Activated naive CD4-positive, alpha-beta T cell (primary cell): ENCODE measurements around the gene RSPRY1.
A peak's percentile ranks its signal among the peaks of the same experiment; 100 is the strongest.
"Not testable (repeated sequence)": the region's sequence is repeated elsewhere in the genome, so short reads cannot be mapped to it uniquely, and the experiment has no call there.

Experiments
- DNase-seq, 4 experiments: peaks; one replicate each; lab custom pipeline; 2025; lab: John Stamatoyannopoulos, UW

RSPRY1 gene

GRCh38 chr16:57271867-57272495 is 85.9 kb downstream of the RSPRY1 start:
- no peak for DNase-seq

DNA sequence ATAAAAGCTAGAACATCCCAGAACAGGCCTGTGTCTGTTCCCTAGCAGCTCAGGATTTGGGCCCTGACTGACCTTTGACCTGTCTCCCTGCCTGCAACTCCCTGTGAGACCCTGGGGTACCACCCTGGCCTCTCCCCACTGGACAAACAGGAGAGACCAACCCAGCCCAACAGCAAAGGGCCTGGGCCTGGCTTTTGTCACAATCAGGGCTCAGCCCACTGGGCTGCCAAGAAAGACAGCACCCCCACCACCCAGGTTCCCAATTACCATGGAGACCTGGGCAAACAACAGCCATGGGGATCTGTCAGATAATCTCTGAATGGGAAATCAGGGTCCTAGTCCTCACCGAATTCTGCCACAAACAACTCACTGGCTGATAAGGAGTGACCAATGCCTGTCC is 87.2 kb downstream of the RSPRY1 start:
- no peak for DNase-seq

GRCh38 chr16:57273826-57274225 is 87.7 kb downstream of the RSPRY1 start:
- DNase-seq: no peak

DNA sequence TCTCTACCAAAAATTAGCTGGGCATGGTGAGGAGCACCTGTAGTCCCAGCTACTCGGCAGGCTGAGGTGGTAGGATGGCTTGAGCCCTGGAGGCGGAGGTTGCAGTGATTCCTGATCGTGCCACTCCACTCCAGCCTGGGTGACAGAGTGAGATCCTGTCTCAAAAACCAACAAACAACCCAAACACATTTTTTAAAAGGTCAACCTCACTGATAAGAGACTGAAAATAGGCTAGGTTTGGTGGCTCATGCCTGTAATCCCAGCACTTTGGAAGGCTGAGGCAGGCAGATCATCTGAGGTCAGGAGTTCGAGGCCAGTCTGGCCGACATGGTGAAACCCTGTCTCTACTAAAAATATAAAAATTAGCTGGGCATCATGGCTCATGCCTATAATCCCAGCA is 89.8 kb downstream of the RSPRY1 start:
- DNase-seq: not testable (repeated sequence)

- no peak for DNase-seq
These were observed 90.5 kb downstream of the RSPRY1 start for GRCh38 chr16:57276596-57276995.

- peak in 2 of 4 experiments; percentile 12 to 31 for DNase-seq
These were observed 91.5 kb downstream of the RSPRY1 start for GRCh38 chr16:57277586-57277985.

DNA sequence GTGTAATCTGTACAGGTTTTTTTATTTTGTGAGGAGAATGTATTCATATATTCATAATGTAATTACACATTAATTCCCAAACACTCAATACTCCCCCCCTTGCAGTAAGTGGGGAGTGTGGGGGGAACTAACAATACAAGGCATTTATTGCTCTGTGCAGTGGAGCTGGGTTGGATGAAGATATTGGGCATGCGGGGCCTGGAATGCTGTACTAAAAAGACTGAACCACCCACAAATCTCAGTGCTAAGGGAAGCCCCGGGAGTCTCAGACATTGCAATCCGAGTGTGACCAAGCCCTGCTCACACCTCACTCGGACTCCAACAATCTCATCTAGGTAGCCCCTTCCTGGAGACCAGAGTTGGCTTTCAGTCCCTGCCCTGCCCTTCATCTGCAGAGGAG is 92.4 kb downstream of the RSPRY1 start:
- DNase-seq: no peak

DNA sequence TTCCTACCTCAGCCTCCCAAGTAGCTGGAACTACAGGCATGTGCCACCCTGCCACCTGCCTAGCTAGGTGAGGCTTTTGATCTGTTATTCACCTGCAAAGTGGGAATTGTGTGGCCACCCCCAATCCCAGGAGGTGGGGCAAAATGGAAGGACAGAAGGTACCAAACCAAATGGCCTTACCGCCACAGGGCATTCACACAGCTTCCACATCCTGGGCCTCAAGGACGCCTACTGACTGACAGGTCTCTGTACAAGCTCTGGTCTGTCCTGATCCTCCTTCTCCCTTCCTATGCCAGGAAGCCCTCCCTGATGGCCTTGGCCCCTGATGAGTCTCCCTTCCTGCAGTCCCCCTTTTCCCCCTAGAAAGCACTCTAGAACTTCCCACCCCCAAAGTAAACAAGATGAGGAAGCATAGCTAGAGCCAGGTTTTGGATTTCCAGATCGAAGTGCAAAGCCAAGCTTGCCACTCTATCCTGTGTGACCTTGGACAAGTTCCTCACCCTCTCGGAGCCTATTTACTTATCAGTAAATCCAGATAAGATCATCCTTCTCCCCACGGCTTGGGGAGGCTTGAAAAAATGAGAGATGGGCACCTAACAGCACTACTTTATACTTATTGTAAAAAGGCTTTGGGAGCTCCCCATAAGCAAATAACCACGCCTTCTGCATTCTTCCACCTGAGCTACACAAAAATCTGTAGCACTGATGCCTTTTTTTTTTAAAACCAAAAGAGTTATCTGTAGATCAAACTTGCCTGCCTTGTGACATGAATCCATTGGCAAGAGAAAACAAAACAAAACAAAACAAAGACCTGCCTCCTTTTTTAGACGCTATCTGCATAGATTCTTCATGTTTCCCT is 93.9 kb downstream of the RSPRY1 start:
- DNase-seq: no peak

DNA sequence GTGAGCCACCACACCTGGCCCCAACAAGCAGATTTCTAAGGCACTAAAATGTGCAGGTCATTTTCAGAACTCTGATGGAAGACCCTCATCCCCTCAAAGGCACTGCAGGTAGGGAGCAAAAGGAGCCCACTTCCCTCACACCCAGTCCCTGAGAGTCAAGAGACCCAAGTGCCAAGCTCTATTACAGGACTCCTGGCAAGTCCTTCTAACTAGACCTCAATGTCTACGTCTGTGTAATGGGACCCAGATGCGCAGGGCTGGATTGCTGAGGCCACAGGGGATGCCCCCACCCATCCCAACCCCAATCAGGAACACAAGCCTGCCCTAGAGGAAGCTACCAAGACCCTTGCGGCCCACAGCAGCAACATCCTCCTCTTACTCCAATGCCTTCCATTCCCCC is 95.7 kb downstream of the RSPRY1 start:
- DNase-seq: no peak

GRCh38 chr16:57282510-57283213 is 96.5 kb downstream of the RSPRY1 start:
- no peak for DNase-seq

- DNase-seq: no peak
These were observed 97.3 kb downstream of the RSPRY1 start for GRCh38 chr16:57283214-57283958.

GRCh38 chr16:57283959-57284208 is 97.8 kb downstream of the RSPRY1 start:
- DNase-seq: no peak

DNA sequence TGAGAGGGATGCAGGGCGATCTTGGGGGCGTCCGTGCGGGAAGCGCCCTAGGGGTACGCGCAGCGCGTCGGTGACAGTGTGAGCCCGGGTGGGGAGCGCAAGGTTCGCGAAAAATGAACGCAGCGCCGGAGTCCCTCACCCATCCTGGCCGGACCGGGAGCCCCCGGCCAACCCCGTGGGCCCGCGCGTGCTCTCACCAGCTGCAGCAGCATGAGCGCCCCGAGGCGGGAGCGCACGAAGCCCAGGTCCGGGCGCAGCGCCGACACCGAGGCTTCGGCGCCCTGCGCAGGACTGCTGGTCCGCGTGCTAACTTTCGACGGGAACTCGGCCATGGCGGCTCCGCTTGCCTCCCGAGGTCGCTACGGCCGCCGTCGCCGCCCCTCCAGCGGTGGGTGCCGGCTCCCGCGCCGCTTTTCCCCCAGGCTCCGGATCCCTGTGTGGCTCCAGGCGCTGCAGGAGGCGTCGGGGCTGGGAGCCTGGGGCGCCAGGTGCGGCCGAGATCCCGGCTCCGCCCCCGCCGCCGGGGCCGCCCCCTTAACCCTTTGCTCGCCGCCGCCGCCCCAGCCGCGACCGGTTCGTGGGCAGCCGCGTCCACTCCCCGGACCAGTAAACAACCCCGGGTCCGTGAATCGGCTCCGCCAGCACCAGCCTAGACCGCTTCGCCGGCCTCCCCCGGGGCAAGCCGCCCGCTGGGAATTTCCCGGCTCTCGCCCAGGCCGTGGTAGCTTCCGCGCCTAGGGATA is 98.3 kb downstream of the RSPRY1 start, which contains the start of gene PLLP:
Gene PLLP, minus strand, starts transcription at position 464 of the 743 bp plus-strand sequence. Its CDS starts 132 bp downstream, at position 332.
- DNase-seq: peak in 3 of 4 experiments; percentile 12 to 39 (median 24)

- no peak for DNase-seq
These were observed 98.8 kb downstream of the RSPRY1 start for GRCh38 chr16:57284952-57285363.

DNA sequence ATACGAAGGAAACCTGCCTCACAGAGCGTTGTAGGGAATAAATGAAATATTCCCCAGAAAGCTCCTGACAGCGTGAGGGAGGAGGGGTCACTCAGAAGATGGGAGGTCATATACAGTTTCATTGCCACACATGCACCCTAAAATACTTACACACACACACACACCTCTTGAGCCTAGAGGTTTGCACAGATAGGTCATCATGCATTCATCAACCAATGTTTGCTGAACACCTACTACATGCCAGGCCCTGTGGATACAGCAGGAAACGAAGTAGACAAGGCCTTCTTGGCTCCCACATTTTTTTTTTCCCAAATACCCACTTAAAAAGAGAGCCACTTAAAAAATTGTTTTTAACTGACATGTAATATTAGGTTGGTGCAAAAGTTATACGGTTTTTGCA is 99.2 kb downstream of the RSPRY1 start:
- no peak for DNase-seq

- DNase-seq: no peak
These were observed 103.5 kb downstream of the RSPRY1 start for GRCh38 chr16:57289391-57290257.
